Spleen (tissue), 11 donors: ENCODE measurements around the gene GRM5. TPM values are rescaled to one million over a fixed set of nuclear protein-coding genes. Genes with fewer than 3 reads are reported as not detected.
"Not testable (repeated sequence)": the region's sequence is repeated elsewhere in the genome, so short reads cannot be mapped to it uniquely, and the experiment has no call there.

ENCODE experiments used
- DNase-seq: peaks from one replicate; pipeline ENCODE4 v3.0.0-alpha.2; 2020
- H3K27ac ChIP-seq, 8 donors: fragments of 200-600 bp; sonication (generic) in 7 of 8; 1 replicate in 4 of 8; 2 replicates in 4 of 8; pipeline versions ENCODE4 v1.5.0 to v1.8.0; 2016 to 2021; ENCODE audit warnings: inconsistent platforms in 4 of 8, mild to moderate bottlenecking in 4 of 8, moderate library complexity in 1 of 8
- H3K27me3 ChIP-seq, 7 donors: fragments of 200-600 bp; sonication (generic) in 6 of 7; replicated peaks in 1 of 7; 1 replicate in 4 of 7; 2 replicates in 3 of 7; pipeline versions ENCODE4 v1.5.0 to v1.8.0; 2016 to 2021; ENCODE audit warnings: inconsistent platforms in 3 of 7, mild to moderate bottlenecking in 1 of 7
- H3K36me3 ChIP-seq, 6 donors: fragments of 200-600 bp; sonication (generic) in 5 of 6; 1 replicate in 4 of 6; 2 replicates in 2 of 6; pipeline versions ENCODE4 v1.5.0 to v1.8.0; 2016 to 2021; ENCODE audit warnings: inconsistent platforms in 2 of 6
- H3K4me1 ChIP-seq, 6 donors: fragments of 200-600 bp; sonication (generic) in 5 of 6; 1 replicate in 3 of 6; 2 replicates in 3 of 6; pipeline versions ENCODE4 v1.5.0 to v1.8.0; 2016 to 2021; ENCODE audit warnings: inconsistent platforms in 3 of 6
- H3K4me3 ChIP-seq, 8 donors: fragments of 200-600 bp; sonication (generic) in 7 of 8; 1 replicate in 4 of 8; 2 replicates in 4 of 8; pipeline versions ENCODE4 v1.5.0 to v1.8.0; 2016 to 2021; ENCODE audit warnings: inconsistent platforms in 4 of 8, mild to moderate bottlenecking in 4 of 8, moderate library complexity in 2 of 8
- H3K9me3 ChIP-seq, 8 donors: fragments of 200-600 bp; sonication (generic) in 7 of 8; 1 replicate in 4 of 8; 2 replicates in 4 of 8; pipeline versions ENCODE4 v1.5.0 to v1.8.0; 2016 to 2021; ENCODE audit warnings: inconsistent platforms in 4 of 8
- POLR2A ChIP-seq, 3 donors: fragments of 450-650 bp; IDR thresholded peaks; one replicate each; pipeline ENCODE4 v1.5.1; 2017; ENCODE audit warnings: antibody characterized with exemption in 3 of 3, mild to moderate bottlenecking in 1 of 3
- POLR2AphosphoS5 ChIP-seq, 3 donors: sonication (generic); formaldehyde crosslinking; IDR thresholded peaks; one replicate each; pipeline ENCODE4 v1.5.1; 2017; ENCODE audit warnings: antibody characterized with exemption in 3 of 3
- WGBS, 5 donors: extraction: QIAGEN DNeasy Blood & Tissue Kit in 3 of 5; methylation state at CpG; one replicate each; pipeline versions ENCODE4 v1.1.5 to v1.1.7; 2013 to 2018; 5-methylcytosine and 5-hydroxymethylcytosine counted together
- intact Hi-C: fragments of 100-400 bp; cut with DNase I; formaldehyde crosslinking; loops from one replicate; pipeline ENCODE4 v1.15.0; 2023; ENCODE audit warnings: low total_unique reads
- polyA plus RNA-seq, 3 donors: library from polyadenylated mRNA; stranded (reverse); fragments of 200-250 nt; gene quantifications; one replicate each; pipeline ENCODE4 v1.2.1, GENCODE V29; 2013
- total RNA-seq, 7 donors: library from RNA; depleted of rRNA in 3 of 7; stranded (reverse); fragments of >200 nt in 3 of 7; fragmentation: NEBNext Ultra II Directional in 4 of 7; extraction: Animal tissue kit (Norgen Biotek cat#: 25700) in 4 of 7; gene quantifications; one replicate each; pipeline versions ENCODE4 v1.1.0 to v1.2.1, GENCODE V29; 2016 to 2021
- TF ChIP-seq, protein P1 (sequence below), 11 experiments: fragments of 200-600 bp in 7 of 11; fragments of 450-650 bp in 4 of 11; sonication (generic) in 4 of 11; IDR thresholded peaks in 8 of 11; conservative IDR thresholded peaks in 3 of 11; 1 replicate in 7 of 11; 2 replicates in 4 of 11; pipeline versions ENCODE4 v1.4.0 to v1.8.0; 2016 to 2021; ENCODE audit warnings: antibody characterized with exemption in 11 of 11, inconsistent platforms in 4 of 11, mild to moderate bottlenecking in 1 of 11
- donor health status: healthy with polysubstance abuse.
- donor health status: DM: no; HTN: no; CAD: no; lungs with moderate emphysema.
- donor health status: DM: no; HTN: no; CAD: no.
- donor health status: Bipolar disorder and iron deficiency.
- donor health status: healthy.
- donor health status: DM: no; HTN: no; CAD: no.
- donor health status: DM: yes; HTN: yes; CAD: no.

The GRM5 gene
- total and polyA plus RNA-seq, 10 donors: under 0.01 TPM; not detected in 9

GRCh38 chr11:88475991-88476418 lies 589.8 kb downstream of the GRM5 start:
- H3K27ac ChIP-seq: no peak overlapping the region
- H3K4me3 ChIP-seq: no peak overlapping the region
- no peaks in the 10 kb centered on the region for H3K27me3 ChIP-seq
- no peaks in the 10 kb centered on the region for H3K4me1 ChIP-seq
- WGBS, 5 donors: 67 to 82% (median 71%) methylated on average over 1 of the region's 1 CpG
- intact Hi-C loops: no loop called here
- H3K36me3 ChIP-seq: no peaks in the 10 kb centered on the region
- DNase-seq: no peak
- TF ChIP-seq POLR2AphosphoS5 (IDR thresholded peaks at IDR 0.05): no peak
- no peaks in the 10 kb centered on the region for H3K9me3 ChIP-seq

DNA sequence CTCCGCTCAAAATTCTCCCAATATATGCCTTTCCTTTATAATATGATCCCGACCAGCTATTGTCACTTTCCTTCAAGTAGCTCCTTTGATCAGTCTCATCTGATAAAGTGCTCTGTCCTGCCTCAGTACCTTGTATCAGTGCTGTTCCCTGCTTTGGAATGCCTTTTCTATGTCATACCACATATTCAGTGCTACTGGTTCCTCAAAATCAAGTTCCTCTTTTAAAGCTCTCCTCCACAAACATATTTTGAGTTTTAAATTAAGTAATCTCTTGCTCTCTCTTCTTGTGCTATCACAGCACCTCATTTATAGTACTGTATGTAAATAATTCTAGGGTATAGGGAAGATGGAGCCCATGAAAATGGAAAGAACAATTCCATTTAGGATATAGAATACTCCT lies 591.1 kb downstream of the GRM5 start:
- Histone ChIP-seq H3K27me3 (no peaks in the 10 kb centered on the region), H3K4me3 (no peak overlapping the region), H3K27ac (no peak overlapping the region), H3K9me3 (no peaks in the 10 kb centered on the region), H3K36me3 (no peaks in the 10 kb centered on the region), H3K4me1 (no peaks in the 10 kb centered on the region)
- intact Hi-C loops: no loop called here
- 28 to 71% (median 57%) methylated on average over 2 of the region's 2 CpGs for whole genome bisulfite sequencing, 5 donors
- no peak for DNase-seq
- TF ChIP-seq POLR2A (IDR thresholded peaks at IDR 0.05) (no peak), POLR2AphosphoS5 (IDR thresholded peaks at IDR 0.05) (no peak)
- TF ChIP-seq, protein P1, sequence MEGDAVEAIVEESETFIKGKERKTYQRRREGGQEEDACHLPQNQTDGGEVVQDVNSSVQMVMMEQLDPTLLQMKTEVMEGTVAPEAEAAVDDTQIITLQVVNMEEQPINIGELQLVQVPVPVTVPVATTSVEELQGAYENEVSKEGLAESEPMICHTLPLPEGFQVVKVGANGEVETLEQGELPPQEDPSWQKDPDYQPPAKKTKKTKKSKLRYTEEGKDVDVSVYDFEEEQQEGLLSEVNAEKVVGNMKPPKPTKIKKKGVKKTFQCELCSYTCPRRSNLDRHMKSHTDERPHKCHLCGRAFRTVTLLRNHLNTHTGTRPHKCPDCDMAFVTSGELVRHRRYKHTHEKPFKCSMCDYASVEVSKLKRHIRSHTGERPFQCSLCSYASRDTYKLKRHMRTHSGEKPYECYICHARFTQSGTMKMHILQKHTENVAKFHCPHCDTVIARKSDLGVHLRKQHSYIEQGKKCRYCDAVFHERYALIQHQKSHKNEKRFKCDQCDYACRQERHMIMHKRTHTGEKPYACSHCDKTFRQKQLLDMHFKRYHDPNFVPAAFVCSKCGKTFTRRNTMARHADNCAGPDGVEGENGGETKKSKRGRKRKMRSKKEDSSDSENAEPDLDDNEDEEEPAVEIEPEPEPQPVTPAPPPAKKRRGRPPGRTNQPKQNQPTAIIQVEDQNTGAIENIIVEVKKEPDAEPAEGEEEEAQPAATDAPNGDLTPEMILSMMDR (IDR thresholded peaks at IDR 0.05 in 8 of 11, conservative IDR thresholded peaks at IDR 0.05 in 3 of 11): no peak

DNA sequence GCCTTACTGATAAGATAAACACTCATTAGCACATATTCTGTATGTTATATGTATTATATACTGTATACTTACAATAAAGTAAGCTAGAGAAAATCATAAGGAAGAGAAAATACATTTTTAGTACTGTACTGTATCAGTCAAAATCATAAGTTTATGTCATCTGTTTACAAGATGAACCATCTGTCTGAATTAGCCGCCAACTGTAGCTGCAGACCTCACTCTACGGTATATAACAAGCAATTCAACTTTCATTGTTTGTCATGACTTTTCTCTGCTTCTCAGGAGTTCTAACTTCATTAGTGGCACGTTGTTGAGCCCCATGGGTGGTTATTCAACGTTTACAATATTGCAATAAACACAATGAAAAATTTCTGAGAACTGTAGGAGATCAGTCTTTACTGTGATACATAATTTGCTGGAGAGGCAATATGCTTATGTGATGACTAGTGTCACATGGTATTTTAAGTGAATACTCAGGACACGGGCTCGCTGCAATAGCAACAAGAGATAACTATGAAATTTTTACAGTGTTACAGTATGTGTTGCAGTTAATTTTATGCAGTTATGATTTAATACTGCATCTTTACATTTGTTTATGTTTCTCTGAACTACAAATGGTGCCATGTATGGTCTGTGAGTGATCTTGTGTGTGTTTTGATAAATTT lies 596.1 kb downstream of the GRM5 start:
- H3K27me3 ChIP-seq: no peaks in the 10 kb centered on the region
- H3K9me3 ChIP-seq: no peaks in the 10 kb centered on the region
- H3K4me3 ChIP-seq: no peak overlapping the region
- H3K27ac ChIP-seq: no peak overlapping the region
- intact Hi-C loops: no loop called here
- no peak for DNase-seq
- TF ChIP-seq, protein P1 (IDR thresholded peaks at IDR 0.05 in 8 of 11, conservative IDR thresholded peaks at IDR 0.05 in 3 of 11): no peak
- TF ChIP-seq POLR2A (IDR thresholded peaks at IDR 0.05): no peak
- no peak for TF ChIP-seq POLR2AphosphoS5 (IDR thresholded peaks at IDR 0.05)
- no peaks in the 10 kb centered on the region for H3K4me1 ChIP-seq
- H3K36me3 ChIP-seq: no peaks in the 10 kb centered on the region
- 75 to 82% (median 79%) methylated on average over 6 of the region's 6 CpGs for WGBS, 5 donors

DNA sequence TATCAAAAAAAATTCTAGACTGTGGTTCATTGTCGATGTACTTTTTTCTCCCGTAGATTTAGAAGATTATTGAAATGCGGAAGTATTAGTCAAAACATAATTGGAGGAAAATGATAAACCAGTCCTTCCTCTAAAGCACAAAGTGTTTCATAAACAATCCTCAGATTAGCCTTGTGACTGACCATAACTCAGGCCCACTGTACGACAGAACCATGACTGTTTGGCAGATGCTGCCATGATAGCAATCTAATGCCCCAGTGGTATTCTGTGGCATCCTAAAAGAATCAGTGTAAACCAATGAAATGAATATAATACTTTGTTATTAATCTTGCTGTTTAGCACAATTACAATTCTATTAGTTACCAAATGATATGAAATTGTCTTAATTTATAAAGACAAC lies 601.3 kb downstream of the GRM5 start:
- H3K9me3 ChIP-seq: peaks cover 0 to 9% (median 0%) of the 10 kb centered on the region in 8 donors
- H3K4me1 ChIP-seq: no peaks in the 10 kb centered on the region
- intact Hi-C loops: no loop called here
- 77 to 88% (median 81%) methylated on average over 4 of the region's 4 CpGs for WGBS, 5 donors
- no peak for DNase-seq
- no peaks in the 10 kb centered on the region for H3K27me3 ChIP-seq
- no peak overlapping the region for H3K4me3 ChIP-seq
- TF ChIP-seq POLR2A (IDR thresholded peaks at IDR 0.05): no peak
- no peak for TF ChIP-seq POLR2AphosphoS5 (IDR thresholded peaks at IDR 0.05)
- TF ChIP-seq, protein P1 (IDR thresholded peaks at IDR 0.05 in 8 of 11, conservative IDR thresholded peaks at IDR 0.05 in 3 of 11): no peak
- no peak overlapping the region for H3K27ac ChIP-seq
- H3K36me3 ChIP-seq: no peaks in the 10 kb centered on the region

GRCh38 chr11:88463301-88463700 lies 602.5 kb downstream of the GRM5 start:
- DNase-seq, H3K27me3 ChIP-seq, H3K27ac ChIP-seq, H3K4me3 ChIP-seq, H3K36me3 ChIP-seq, H3K4me1 ChIP-seq, intact Hi-C loops: not testable (repeated sequence)
- peaks cover 0 to 13% (median 6%) of the 10 kb centered on the region in 8 donors for H3K9me3 ChIP-seq
- WGBS, 5 donors: 61 to 93% (median 84%) methylated on average over 5 to 6 of the region's 6 CpGs

DNA sequence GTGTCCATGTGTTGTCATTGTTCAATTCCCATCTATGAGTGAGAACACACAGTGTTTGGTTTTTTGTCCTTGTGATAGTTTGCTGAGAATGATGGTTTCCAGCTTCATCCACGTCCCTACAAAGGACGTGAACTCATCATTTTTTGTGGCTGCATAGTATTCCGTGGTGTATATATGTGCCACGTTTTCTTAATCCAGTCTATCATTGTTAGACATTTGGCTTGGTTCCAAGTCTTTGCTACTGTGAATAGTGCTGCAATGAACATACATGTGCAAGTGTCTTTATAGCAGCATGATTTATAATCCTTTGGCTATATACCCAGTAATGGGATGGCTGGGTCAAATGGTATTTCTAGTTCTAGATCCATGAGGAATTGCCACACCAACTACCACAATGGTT lies 607.7 kb downstream of the GRM5 start:
- peaks cover 0 to 13% (median 4%) of the 10 kb centered on the region in 8 donors for H3K9me3 ChIP-seq
- H3K27ac ChIP-seq, DNase-seq, H3K27me3 ChIP-seq, H3K4me3 ChIP-seq, H3K4me1 ChIP-seq, H3K36me3 ChIP-seq, intact Hi-C loops: not testable (repeated sequence)
- 89 to 94% (median 91%) methylated on average over 4 of the region's 4 CpGs for WGBS, 5 donors
